ENCODE data around the gene GRSF1. TPM values are rescaled to one million over a fixed set of nuclear protein-coding genes. Genes with fewer than 3 reads are reported as not detected.

The GRSF1 gene
- total RNA-seq, 1 experiment from 2014 or later, result 108 TPM

- Histone ChIP-seq H3K4me2 (ENCODE audit: insufficient read depth, insufficient read length, low read length) (no peak overlapping the region), H3K14ac (ENCODE audit: insufficient read depth, low read length) (no peak overlapping the region), H2BK20ac (ENCODE audit: low read depth, low read length, poor library complexity, severe bottlenecking) (no peak overlapping the region), H3K4ac (ENCODE audit: low read depth, low read length) (no peak overlapping the region), H3K27ac (ENCODE audit: insufficient read length, low read depth, low read length) (no peak overlapping the region), H3K9ac (ENCODE audit: extremely low read depth, insufficient read length, low read length) (no peak overlapping the region), H2BK120ac (ENCODE audit: low read depth, low read length, poor library complexity, severe bottlenecking) (no peak overlapping the region), H4K8ac (replicated peaks; ENCODE audit: insufficient read length, low read depth, low read length) (no peak overlapping the region), H2BK5ac (ENCODE audit: insufficient read length, low read length) (no peak overlapping the region), H3T11ph (ENCODE audit: low read length) (no peak overlapping the region), H3K23ac (ENCODE audit: insufficient read length, low read depth, low read length) (no peak overlapping the region), H2BK12ac (ENCODE audit: insufficient read length, low read depth, low read length) (no peak overlapping the region), H3K79me1 (ENCODE audit: insufficient read depth, low read depth, low read length, poor library complexity, severe bottlenecking) (no peaks in the 10 kb centered on the region), H3K23me2 (ENCODE audit: insufficient read length, low read depth, low read length, poor library complexity, severe bottlenecking) (no peaks in the 10 kb centered on the region), H2AFZ (ENCODE audit: low read length) (no peak overlapping the region), H3K9me3 (ENCODE audit: control insufficient read depth, low read depth, low read length) (no peaks in the 10 kb centered on the region), H3K18ac (ENCODE audit: insufficient read length, low read depth, low read length) (no peak overlapping the region), H4K20me1 (ENCODE audit: control insufficient read depth, insufficient read depth, insufficient read length) (no peaks in the 10 kb centered on the region), H3K56ac (ENCODE audit: insufficient read length, low read depth, low read length) (no peak overlapping the region), H3K4me1 (ENCODE audit: insufficient read depth, low read length) (no peaks in the 10 kb centered on the region), H4K91ac (ENCODE audit: insufficient read length, low read depth, low read length) (no peak overlapping the region), H3K79me2 (ENCODE audit: insufficient read depth, low read length) (no peaks in the 10 kb centered on the region), H2AK5ac (ENCODE audit: insufficient read length, low read length) (no peak overlapping the region), H2BK15ac (ENCODE audit: low read depth, low read length) (no peak overlapping the region), H3K27me3 (ENCODE audit: insufficient read depth, low read length) (no peaks in the 10 kb centered on the region), H4K5ac (ENCODE audit: insufficient read length, low read depth, low read length) (no peak overlapping the region)
- H3K36me3 Mint-ChIP-seq (ENCODE audit: insufficient read depth in 1 of 3, low read depth in 3 of 3), result no peaks in the 10 kb centered on the region; a peak in 2 of 7 replicates
- no peak overlapping the region for H3K4me3 Mint-ChIP-seq
- no peaks in the 10 kb centered on the region for H3K27me3 Mint-ChIP-seq (ENCODE audit: low read depth)
- no peak overlapping the region for H3K27ac Mint-ChIP-seq
- WGBS (ENCODE audit: extremely low coverage, insufficient read length, low lambda C conversion rate), result no CpG with 5 or more reads among the region's 3 CpGs
- H3K9me3 Mint-ChIP-seq, result peaks cover 3 to 4% of the 10 kb centered on the region in 2 experiments; a peak in 4 of 5 replicates
- no peaks in the 10 kb centered on the region for H3K4me1 Mint-ChIP-seq
- TF ChIP-seq CTCF (conservative IDR thresholded peaks at IDR 0.05), result no peak
- no peak for DNase-seq
Observed at GRCh38 chr4:70880739-70881138, 41.0 kb upstream of the GRSF1 start.
